CD8-positive, alpha-beta memory T cell (primary cell): Measurements from ENCODE around the gene C10orf90. TPM values are rescaled to one million over a fixed set of nuclear protein-coding genes. Genes with fewer than 3 reads are reported as not detected.

Experiments used
- CTCF ChIA-PET: fragments of 350-600 bp; sonication (Branson Sonifier 250); formaldehyde crosslinking; loops from one replicate; lab custom pipeline; 2021; ENCODE audit warnings: antibody characterized with exemption; lab: Charles Lee
- POLR2A ChIA-PET: fragments of 350-600 bp; sonication (Branson Sonifier 250); formaldehyde crosslinking; loops from one replicate; lab custom pipeline; 2021; ENCODE audit warnings: antibody characterized with exemption; lab: Charles Lee
- DNase-seq, 5 donors: peaks; one replicate each; pipeline versions ENCODE4 v3.0.0 to v3.0.0-alpha.2; 2020 to 2022; ENCODE audit warnings: mixed read lengths in 1 of 5
- H3K27ac ChIP-seq: one replicate; pipeline ENCODE4 v1.7.0; 2013; ENCODE audit warnings: low read depth, mild to moderate bottlenecking, low read length, moderate library complexity
- H3K27me3 ChIP-seq: 2 replicates; pipeline ENCODE4 v1.7.0; 2013; ENCODE audit warnings: low read length, mild to moderate bottlenecking; ENCODE audit not compliant: insufficient read depth, poor library complexity, severe bottlenecking
- H3K36me3 ChIP-seq: 2 replicates; pipeline ENCODE4 v1.7.0; 2013; ENCODE audit warnings: mild to moderate bottlenecking, low read length, moderate library complexity; ENCODE audit not compliant: insufficient read depth
- H3K4me1 ChIP-seq: 2 replicates; pipeline ENCODE4 v1.7.0; 2013; ENCODE audit warnings: mild to moderate bottlenecking, low read length, moderate library complexity; ENCODE audit not compliant: insufficient read depth
- H3K4me3 ChIP-seq: 2 replicates; pipeline ENCODE4 v1.7.0; 2013; ENCODE audit warnings: mild to moderate bottlenecking, low read length
- H3K9me3 ChIP-seq: 2 replicates; pipeline ENCODE4 v1.7.0; 2013; ENCODE audit warnings: mild to moderate bottlenecking, low read length
- H3K27ac Mint-ChIP-seq, 8 donors: one replicate each; pipeline ENCODE4 v1.8.0; 2020 to 2021; ENCODE audit warnings: mixed read lengths in 8 of 8, mild to moderate bottlenecking in 6 of 8, inconsistent platforms in 3 of 8, moderate library complexity in 3 of 8
- H3K27me3 Mint-ChIP-seq, 2 donors: one replicate each; pipeline ENCODE4 v1.8.0; 2020 to 2021; ENCODE audit warnings: mixed read lengths in 2 of 2, mild to moderate bottlenecking in 1 of 2, moderate library complexity in 1 of 2
- H3K36me3 Mint-ChIP-seq, 3 donors: one replicate each; pipeline ENCODE4 v1.8.0; 2020 to 2021; ENCODE audit warnings: mixed read lengths in 3 of 3, inconsistent platforms in 1 of 3, mild to moderate bottlenecking in 1 of 3
- H3K4me1 Mint-ChIP-seq, 3 donors: one replicate each; pipeline ENCODE4 v1.8.0; 2020 to 2021; ENCODE audit warnings: mixed read lengths in 3 of 3, inconsistent platforms in 1 of 3, mild to moderate bottlenecking in 1 of 3
- H3K4me3 Mint-ChIP-seq, 7 donors: one replicate each; pipeline ENCODE4 v1.8.0; 2020 to 2021; ENCODE audit warnings: mixed read lengths in 7 of 7, mild to moderate bottlenecking in 6 of 7, moderate library complexity in 4 of 7, inconsistent platforms in 2 of 7
- H3K9me3 Mint-ChIP-seq, 5 donors: one replicate each; pipeline ENCODE4 v1.8.0; 2020 to 2022; ENCODE audit warnings: mixed read lengths in 5 of 5, mild to moderate bottlenecking in 3 of 5, moderate library complexity in 2 of 5, inconsistent platforms in 1 of 5
- polyA plus RNA-seq: library from polyadenylated mRNA; unstranded; fragments of 300-500 nt; fragmentation: Illumina TruSeq; gene quantifications from one replicate; pipeline ENCODE4 v1.2.3, GENCODE V29; 2021
- total RNA-seq, 2 experiments: library from RNA; stranded (reverse); gene quantifications; one replicate each; pipeline ENCODE4 v1.2.3, GENCODE V29; 2021

Gene C10orf90
- total and polyA plus RNA-seq, 3 experiments from 2014 or later = not detected

GRCh38 chr10:126597211-126597610 lies 73.3 kb downstream of the C10orf90 start:
- no peaks in the 10 kb centered on the region for H3K9me3 ChIP-seq
- ChIA-PET CTCF (no interaction called here), POLR2A (no interaction called here)
- H3K4me1 ChIP-seq = no peaks in the 10 kb centered on the region
- Mint-ChIP-seq H3K9me3 (peaks cover 0 to 4% (median 0%) of the 10 kb centered on the region in 5 donors), H3K27me3 (peaks cover 0 to 1% of the 10 kb centered on the region in 2 donors), H3K27ac (peak overlapping the region in 1 of 8 donors; percentile 29), H3K4me3 (no peak overlapping the region), H3K4me1 (no peaks in the 10 kb centered on the region), H3K36me3 (no peaks in the 10 kb centered on the region)
- H3K27me3 ChIP-seq = no peaks in the 10 kb centered on the region
- H3K4me3 ChIP-seq = no peak overlapping the region
- no peak for DNase-seq
- H3K27ac ChIP-seq = no peak overlapping the region
- no peaks in the 10 kb centered on the region for H3K36me3 ChIP-seq

GRCh38 chr10:126596472-126597016 lies 73.9 kb downstream of the C10orf90 start:
- ChIA-PET CTCF (no interaction called here), POLR2A (no interaction called here)
- H3K27ac Mint-ChIP-seq = no peak overlapping the region
- H3K4me1 Mint-ChIP-seq = no peaks in the 10 kb centered on the region
- H3K36me3 ChIP-seq = no peaks in the 10 kb centered on the region
- no peaks in the 10 kb centered on the region for H3K9me3 ChIP-seq
- peaks cover 0 to 1% of the 10 kb centered on the region in 2 donors for H3K27me3 Mint-ChIP-seq
- no peak overlapping the region for H3K4me3 Mint-ChIP-seq
- no peak overlapping the region for H3K4me3 ChIP-seq
- peaks cover 0 to 4% (median 0%) of the 10 kb centered on the region in 5 donors for H3K9me3 Mint-ChIP-seq
- H3K36me3 Mint-ChIP-seq = no peaks in the 10 kb centered on the region
- DNase-seq = no peak
- no peaks in the 10 kb centered on the region for H3K4me1 ChIP-seq
- H3K27me3 ChIP-seq = no peaks in the 10 kb centered on the region
- H3K27ac ChIP-seq = no peak overlapping the region

GRCh38 chr10:126595160-126595559 lies 75.3 kb downstream of the C10orf90 start:
- no peaks in the 10 kb centered on the region for H3K36me3 Mint-ChIP-seq
- H3K9me3 Mint-ChIP-seq = peaks cover 0 to 4% (median 0%) of the 10 kb centered on the region in 5 donors

GRCh38 chr10:126593968-126594701 lies 76.4 kb downstream of the C10orf90 start:
- no peaks in the 10 kb centered on the region for H3K4me1 Mint-ChIP-seq
- no peak overlapping the region for H3K27ac ChIP-seq
- no peaks in the 10 kb centered on the region for H3K36me3 ChIP-seq
- H3K4me3 ChIP-seq = no peak overlapping the region
- peaks cover 0 to 4% (median 0%) of the 10 kb centered on the region in 5 donors for H3K9me3 Mint-ChIP-seq
- H3K27ac Mint-ChIP-seq = no peak overlapping the region
- no peak for DNase-seq
- H3K4me1 ChIP-seq = no peaks in the 10 kb centered on the region
- no peaks in the 10 kb centered on the region for H3K9me3 ChIP-seq
- ChIA-PET CTCF (no interaction called here), POLR2A (no interaction called here)
- no peaks in the 10 kb centered on the region for H3K36me3 Mint-ChIP-seq
- H3K27me3 ChIP-seq = no peaks in the 10 kb centered on the region
- H3K27me3 Mint-ChIP-seq = no peaks in the 10 kb centered on the region
- H3K4me3 Mint-ChIP-seq = no peak overlapping the region

More at GRCh38 chr10:126595160-126595559, 75.3 kb downstream of the C10orf90 start:
- no peak overlapping the region for H3K27ac Mint-ChIP-seq
- DNase-seq = no peak
- POLR2A ChIA-PET = no interaction called here
- no peak overlapping the region for H3K4me3 Mint-ChIP-seq
- no peaks in the 10 kb centered on the region for H3K27me3 Mint-ChIP-seq
- no peaks in the 10 kb centered on the region for H3K4me1 Mint-ChIP-seq
- Histone ChIP-seq H3K36me3 (no peaks in the 10 kb centered on the region), H3K27me3 (no peaks in the 10 kb centered on the region), H3K4me1 (no peaks in the 10 kb centered on the region), H3K4me3 (no peak overlapping the region), H3K9me3 (no peaks in the 10 kb centered on the region), H3K27ac (no peak overlapping the region)
- CTCF ChIA-PET = no interaction called here

- no peaks in the 10 kb centered on the region for H3K36me3 ChIP-seq
- no peak overlapping the region for H3K27ac ChIP-seq
- ChIA-PET POLR2A (no interaction called here), CTCF (no interaction called here)
- no peak overlapping the region for H3K4me3 ChIP-seq
- H3K4me3 Mint-ChIP-seq = no peak overlapping the region
- no peaks in the 10 kb centered on the region for H3K9me3 ChIP-seq
- H3K4me1 Mint-ChIP-seq = no peaks in the 10 kb centered on the region
- H3K9me3 Mint-ChIP-seq = peaks cover 0 to 4% (median 0%) of the 10 kb centered on the region in 5 donors
- H3K36me3 Mint-ChIP-seq = no peaks in the 10 kb centered on the region
- no peaks in the 10 kb centered on the region for H3K27me3 Mint-ChIP-seq
- no peaks in the 10 kb centered on the region for H3K4me1 ChIP-seq
- no peak for DNase-seq
- H3K27ac Mint-ChIP-seq = no peak overlapping the region
- H3K27me3 ChIP-seq = no peaks in the 10 kb centered on the region
Measured at GRCh38 chr10:126592901-126593300, 77.6 kb downstream of the C10orf90 start.

- H3K27me3 ChIP-seq = no peaks in the 10 kb centered on the region
- Mint-ChIP-seq H3K9me3 (peaks cover 0 to 8% (median 0%) of the 10 kb centered on the region in 5 donors), H3K27me3 (peaks cover 0 to 3% of the 10 kb centered on the region in 2 donors), H3K27ac (no peak overlapping the region), H3K4me1 (no peaks in the 10 kb centered on the region), H3K36me3 (peaks cover 0 to 1% (median 0%) of the 10 kb centered on the region in 3 donors), H3K4me3 (no peak overlapping the region)
- no peaks in the 10 kb centered on the region for H3K36me3 ChIP-seq
- DNase-seq = no peak
- no peak overlapping the region for H3K27ac ChIP-seq
- CTCF ChIA-PET = no interaction called here
- no peak overlapping the region for H3K4me3 ChIP-seq
- no peaks in the 10 kb centered on the region for H3K9me3 ChIP-seq
- POLR2A ChIA-PET = no interaction called here
- no peaks in the 10 kb centered on the region for H3K4me1 ChIP-seq
Measured at GRCh38 chr10:126588024-126588423, 82.5 kb downstream of the C10orf90 start.

- no peaks in the 10 kb centered on the region for H3K4me1 Mint-ChIP-seq
- no peaks in the 10 kb centered on the region for H3K36me3 ChIP-seq
- H3K27me3 ChIP-seq = no peaks in the 10 kb centered on the region
- H3K36me3 Mint-ChIP-seq = peaks cover 0 to 1% (median 0%) of the 10 kb centered on the region in 3 donors
- no peak overlapping the region for H3K27ac ChIP-seq
- H3K4me1 ChIP-seq = no peaks in the 10 kb centered on the region
- no peak for DNase-seq
- no peak overlapping the region for H3K4me3 ChIP-seq
- H3K9me3 Mint-ChIP-seq = peaks cover 0 to 8% (median 0%) of the 10 kb centered on the region in 5 donors
- no peak overlapping the region for H3K27ac Mint-ChIP-seq
- H3K4me3 Mint-ChIP-seq = no peak overlapping the region
- peaks cover 0 to 3% of the 10 kb centered on the region in 2 donors for H3K27me3 Mint-ChIP-seq
- CTCF ChIA-PET = no interaction called here
- POLR2A ChIA-PET = no interaction called here
- no peaks in the 10 kb centered on the region for H3K9me3 ChIP-seq
Measured at GRCh38 chr10:126586878-126587277, 83.6 kb downstream of the C10orf90 start.

- H3K4me1 ChIP-seq = no peaks in the 10 kb centered on the region
- ChIA-PET POLR2A (no interaction called here), CTCF (no interaction called here)
- Mint-ChIP-seq H3K4me3 (no peak overlapping the region), H3K4me1 (no peaks in the 10 kb centered on the region), H3K36me3 (peaks cover 0 to 1% (median 0%) of the 10 kb centered on the region in 3 donors), H3K27me3 (peaks cover 0 to 3% of the 10 kb centered on the region in 2 donors), H3K27ac (no peak overlapping the region), H3K9me3 (peaks cover 0 to 8% (median 0%) of the 10 kb centered on the region in 5 donors)
- H3K9me3 ChIP-seq = no peaks in the 10 kb centered on the region
- no peak overlapping the region for H3K4me3 ChIP-seq
- DNase-seq = no peak
- H3K27me3 ChIP-seq = no peaks in the 10 kb centered on the region
- no peak overlapping the region for H3K27ac ChIP-seq
- no peaks in the 10 kb centered on the region for H3K36me3 ChIP-seq
Measured at GRCh38 chr10:126586128-126586527, 84.4 kb downstream of the C10orf90 start.
